GM18870 (cell line): ENCODE data around the gene UGCG.
A peak's percentile ranks its signal among the peaks of the same experiment; 100 is the strongest.
"Not testable (repeated sequence)": the region's sequence is repeated elsewhere in the genome, so short reads cannot be mapped to it uniquely, and the experiment has no call there.

Experiments
- ATAC-seq: cut with Tn5 transposase; IDR thresholded peaks from one replicate; pipeline ENCODE4 v1.9.1; 2021; ENCODE audit warnings: moderate library complexity; ENCODE audit not compliant: unreplicated experiment

The UGCG gene

DNA sequence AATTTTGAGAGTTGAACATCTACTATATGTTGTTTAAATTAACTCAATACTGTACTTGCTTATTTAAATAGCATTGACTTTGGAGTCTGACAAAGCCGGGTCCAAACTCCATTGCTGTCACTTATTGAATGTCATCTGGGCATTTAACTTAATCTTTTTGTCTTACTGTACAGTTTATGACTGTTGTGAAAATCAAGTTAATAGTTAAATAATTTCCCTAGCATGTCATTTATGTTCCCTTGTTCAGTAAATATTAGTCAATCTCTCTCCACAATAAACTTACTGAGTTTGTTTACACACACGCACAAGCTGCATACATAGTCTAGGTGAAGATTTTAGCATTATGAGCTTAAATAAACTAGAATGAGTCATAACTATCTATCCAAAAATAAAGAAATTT is 6.3 kb upstream of the UGCG start:
- ATAC-seq, result no peak

DNA sequence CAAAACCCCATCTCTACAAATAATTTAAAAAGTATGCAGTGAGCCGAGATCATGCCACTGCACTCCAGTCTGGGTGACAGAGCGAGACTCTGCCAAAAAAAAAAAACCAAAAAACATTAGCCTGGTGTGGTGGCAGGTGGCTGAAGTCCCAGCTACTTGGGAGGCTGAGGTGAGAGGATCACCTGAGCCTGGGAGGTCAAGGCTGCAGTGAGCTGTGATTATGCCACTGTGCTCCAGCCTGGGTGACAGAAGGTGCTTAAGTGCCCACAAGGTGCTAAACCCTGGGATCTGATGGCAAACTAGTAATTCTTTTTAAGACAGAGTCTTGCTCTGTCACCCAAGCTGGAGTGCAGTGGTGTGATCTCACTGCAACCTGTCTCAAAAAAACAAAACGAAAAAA is 5.7 kb upstream of the UGCG start:
- not testable (repeated sequence) for ATAC-seq

DNA sequence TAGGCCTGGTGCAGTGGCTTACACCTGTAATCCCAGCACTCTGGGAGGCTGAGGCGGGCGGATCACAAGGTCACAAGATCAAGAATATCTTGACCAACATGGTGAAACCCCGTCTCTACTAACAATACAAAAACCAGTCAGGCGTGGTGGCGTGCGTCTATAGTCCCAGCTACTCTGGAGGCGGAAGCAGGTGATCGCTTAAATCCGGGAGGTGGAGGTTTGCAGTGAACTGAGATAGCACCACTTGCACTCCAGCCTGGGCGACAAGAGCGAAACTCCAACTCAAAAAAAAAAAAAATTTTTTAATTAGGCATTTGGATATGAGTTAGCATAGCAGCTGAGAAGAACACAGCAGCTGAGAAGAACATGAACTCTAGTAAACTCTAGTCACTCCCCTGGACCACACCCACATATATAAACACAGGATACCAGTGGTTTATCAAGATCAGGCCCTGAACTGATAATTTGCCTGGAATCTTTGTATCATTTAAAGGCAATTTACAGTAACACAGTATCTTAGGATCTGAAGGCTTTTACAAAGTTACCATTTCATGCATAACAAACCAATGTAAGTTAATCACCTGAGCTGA is 4.6 kb upstream of the UGCG start:
- no peak for ATAC-seq

DNA sequence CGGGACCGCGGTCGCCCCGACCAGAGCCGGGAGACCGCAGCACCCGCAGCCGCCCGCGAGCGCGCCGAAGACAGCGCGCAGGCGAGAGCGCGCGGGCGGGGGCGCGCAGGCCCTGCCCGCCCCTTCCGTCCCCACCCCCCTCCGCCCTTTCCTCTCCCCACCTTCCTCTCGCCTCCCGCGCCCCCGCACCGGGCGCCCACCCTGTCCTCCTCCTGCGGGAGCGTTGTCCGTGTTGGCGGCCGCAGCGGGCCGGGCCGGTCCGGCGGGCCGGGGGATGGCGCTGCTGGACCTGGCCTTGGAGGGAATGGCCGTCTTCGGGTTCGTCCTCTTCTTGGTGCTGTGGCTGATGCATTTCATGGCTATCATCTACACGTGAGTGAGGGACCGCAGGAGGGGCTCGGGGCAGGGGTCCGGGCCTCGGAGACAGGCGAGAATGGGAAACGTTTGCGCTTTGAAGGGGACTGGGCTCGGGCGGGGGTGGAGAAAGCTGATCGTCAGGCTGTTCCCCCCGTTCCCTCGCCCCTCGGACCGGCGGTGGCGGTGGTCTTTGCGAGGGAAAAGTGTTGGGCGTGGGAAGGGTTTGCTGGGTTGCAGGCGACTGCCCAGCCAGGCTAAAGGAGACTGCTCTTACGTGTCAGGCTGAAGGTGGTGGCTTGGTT is 457 bp downstream of the UGCG start:
- peak; percentile 7 for ATAC-seq

DNA sequence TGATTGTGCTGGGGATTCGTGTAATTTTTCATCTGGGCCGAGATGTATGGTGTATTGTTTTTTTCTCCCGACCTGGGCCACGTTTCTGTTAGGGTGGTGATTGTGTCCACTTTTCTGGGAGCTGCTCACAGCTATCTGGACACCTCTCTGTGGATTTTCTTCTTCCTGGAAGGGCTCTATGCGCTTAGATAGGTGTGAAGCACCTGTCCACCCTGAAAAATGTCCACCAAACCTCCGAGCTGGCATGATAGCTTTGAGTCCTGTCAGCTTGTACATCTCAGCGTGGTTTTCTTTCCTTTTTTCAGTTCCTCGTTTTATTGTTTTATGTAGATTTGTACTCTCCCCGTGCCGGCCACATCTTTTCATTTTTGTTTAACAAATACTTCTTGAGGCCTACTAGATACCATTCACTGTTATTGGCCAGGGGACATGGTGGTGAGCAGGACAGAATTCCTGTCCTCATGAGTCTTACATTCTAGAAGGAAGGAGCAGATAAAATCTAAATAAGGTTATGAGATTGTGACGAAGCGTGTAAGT is 1.1 kb downstream of the UGCG start:
- peak; percentile 46 for ATAC-seq

DNA sequence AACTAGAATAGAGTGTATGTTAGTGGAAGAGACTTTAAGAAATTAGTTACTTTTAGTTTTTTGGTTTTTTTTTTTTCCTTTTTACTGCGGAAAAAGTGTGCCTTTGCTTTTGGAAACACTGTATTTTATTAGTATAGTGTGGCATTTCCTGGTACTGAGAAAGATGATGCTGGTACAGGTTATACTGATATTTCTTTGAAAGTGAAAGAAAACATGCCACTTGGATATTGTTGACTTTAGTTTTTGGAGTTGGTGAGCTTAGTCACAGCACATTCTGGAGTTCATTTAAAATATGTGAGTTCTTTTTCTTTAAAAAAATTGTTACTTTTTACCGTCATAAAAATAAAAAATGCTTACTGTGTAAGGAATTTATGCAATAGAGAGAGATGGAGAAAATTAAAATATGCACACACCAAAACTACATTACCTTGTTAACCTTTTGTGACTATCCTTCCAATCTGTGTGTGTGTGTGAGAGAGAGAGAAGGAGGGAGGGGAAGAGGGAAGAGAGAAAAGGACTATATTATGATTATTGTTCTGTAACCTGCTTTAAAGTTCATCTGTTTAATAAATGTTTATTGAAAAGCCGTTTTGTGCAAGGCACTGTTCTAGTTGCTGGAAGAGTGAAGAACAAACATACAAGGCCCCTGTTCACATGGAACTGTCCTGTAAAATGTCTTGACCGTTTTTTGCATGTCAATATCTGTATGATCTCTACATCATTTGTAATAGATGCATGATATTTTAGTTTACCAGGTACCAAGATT is 1.9 kb downstream of the UGCG start:
- ATAC-seq, result no peak

DNA sequence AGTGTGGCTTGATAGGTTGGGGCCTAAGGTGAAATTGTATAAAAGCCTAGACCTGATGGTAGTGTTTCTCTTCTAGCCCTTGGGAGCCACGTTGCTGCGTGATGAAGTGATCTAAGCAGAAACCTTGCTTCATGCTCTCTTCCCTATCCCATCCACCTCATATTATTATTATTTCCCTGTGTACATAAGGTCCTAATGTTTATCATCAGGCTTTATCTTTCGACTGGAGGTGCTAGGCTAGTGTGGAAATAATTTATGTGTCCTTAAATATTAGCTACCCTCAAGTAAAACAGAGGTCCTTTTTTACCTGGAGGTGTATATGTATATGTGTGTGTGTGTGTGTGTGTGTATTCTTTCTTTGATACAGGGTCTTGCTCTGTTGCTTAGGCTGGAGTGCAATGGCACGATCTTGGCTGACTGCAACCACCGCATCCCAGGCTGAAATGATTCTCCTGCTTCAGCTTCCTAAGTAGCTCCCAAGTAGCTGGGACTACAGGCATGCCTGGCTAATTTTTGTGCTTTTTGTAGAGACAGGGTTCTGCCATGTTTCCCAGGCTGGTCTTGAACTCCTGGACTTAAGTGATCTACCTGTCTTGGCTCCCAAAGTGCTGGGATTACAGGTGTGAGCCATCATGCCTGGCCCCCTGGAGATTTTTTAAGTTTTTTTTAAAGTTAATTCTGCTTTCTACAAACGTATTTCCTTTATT is 3.7 kb downstream of the UGCG start:
- no peak for ATAC-seq

DNA sequence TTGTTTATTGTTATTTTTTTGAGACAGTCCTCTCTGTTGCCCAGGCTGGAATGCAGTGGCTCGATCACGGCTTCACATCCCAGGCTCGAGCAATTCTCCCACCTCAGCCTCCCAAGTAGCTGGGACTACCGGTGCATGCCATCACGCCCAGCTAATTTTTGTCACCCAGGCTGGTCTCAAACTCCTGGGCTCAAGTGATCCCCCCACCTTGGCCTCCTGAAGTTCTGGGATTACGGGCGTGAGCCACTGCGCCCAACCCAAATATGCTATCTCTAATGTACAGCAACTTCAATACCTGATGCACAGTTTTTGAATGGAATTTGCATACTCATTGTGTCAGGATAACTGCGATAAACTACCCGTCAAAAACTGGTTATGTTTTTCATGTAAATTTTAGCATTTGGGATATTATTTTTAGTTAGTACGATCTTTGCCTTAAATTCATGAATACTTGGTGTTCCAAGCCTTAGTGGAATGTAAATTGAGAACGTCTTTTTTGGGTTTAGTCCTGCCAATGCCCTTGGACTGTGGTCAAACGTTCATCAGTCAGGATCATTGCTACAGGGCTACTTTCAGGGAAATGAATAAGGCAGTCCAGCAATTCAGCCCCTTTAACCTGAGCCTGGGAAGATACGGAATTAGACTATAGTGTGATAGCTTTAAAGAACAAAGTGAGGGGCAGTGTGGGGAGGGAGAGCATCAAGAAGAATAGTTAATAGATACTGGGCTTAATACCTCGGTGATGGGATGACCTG is 4.4 kb downstream of the UGCG start:
- ATAC-seq, result no peak

DNA sequence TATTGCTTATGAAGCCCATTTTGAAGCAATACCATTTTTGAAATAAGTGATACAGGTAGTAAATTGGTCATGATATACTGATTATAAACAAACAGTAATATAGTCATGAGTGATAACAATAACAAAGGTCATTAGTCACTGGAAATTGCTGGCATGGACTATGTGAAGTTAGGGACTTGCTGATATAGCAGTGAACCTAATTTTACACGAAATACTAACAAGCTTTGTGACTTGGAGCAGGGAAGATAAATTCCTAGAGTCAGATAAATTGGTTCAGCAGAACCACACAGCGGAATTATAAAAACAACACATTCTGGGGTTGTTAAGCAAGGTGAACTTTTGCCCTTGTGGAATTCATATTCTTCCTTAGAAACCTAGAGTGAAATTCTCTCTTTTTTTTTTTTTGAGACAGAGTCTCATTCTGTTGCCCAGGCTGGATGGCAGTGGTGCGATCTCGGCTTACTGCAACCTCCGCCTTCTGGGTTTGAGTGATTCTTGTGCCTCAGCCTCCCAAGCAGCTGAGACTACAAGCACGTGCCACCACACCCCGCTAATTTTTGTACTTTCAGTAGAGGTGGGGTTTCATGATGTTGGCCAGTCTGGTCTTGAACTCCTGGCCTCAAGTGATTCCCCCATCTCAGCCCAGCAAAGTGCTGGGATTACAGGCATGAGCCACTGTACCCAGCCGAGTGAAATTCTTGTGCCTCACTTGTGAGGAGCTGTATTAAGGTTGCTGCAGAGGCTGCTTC is 6.0 kb downstream of the UGCG start:
- no peak for ATAC-seq

DNA sequence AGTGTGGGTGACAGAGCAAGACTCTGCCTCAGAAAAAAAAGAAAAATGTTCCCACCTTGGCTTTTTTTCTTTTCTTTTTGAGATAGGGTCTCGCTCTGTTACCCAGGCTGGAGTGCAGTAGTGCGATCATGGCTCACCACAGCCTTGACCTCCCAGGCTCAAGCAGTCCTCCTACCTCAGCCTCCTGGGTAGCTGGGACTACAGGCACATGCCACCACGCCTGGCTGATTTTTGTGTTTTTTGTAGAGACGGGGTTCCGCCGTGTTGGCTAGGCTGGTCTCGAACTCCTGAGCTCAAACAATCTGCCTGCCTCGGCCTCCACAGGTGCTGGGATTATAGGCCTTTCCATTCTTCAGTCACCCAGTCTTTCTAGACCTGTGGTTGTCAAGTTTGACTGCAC is 6.9 kb downstream of the UGCG start:
- not testable (repeated sequence) for ATAC-seq

DNA sequence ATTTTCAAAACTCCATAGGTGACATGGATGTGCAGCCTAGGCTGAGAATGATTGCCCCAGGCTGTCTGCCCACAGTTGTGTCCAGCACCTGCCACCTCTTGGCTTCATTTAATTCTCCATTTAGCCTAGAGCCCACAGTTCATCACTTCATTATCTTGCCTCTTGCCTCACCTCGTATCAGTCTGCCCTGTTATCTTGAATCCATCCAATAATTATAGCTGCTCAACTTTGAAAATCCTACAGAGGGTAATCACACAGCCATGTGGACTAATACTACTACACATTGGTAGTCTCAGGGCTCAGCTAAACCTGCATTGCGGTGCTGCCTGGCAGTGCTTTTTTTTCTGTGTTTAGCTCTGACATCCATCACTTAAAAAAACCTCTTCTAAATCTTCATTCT is 7.4 kb downstream of the UGCG start:
- ATAC-seq, result no peak

DNA sequence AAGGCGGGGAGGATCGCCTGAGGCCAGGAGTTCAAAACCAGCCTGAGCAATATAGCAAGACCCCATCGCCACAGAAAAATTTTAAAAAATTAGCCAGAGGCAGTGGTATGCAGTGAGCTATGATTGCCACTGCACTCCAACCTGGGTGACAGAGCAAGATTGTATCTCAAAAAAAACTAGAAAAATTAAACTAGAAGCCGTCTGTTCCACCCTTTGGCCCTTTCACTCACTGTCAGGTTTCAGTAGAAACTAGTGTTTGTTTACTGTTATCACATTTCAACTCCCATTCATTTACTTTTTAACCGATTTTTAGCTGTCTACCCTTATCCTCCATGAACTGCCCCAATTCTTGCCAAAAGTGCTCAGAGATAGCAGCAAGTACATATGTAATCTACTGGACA is 8.3 kb downstream of the UGCG start:
- ATAC-seq, result no peak

DNA sequence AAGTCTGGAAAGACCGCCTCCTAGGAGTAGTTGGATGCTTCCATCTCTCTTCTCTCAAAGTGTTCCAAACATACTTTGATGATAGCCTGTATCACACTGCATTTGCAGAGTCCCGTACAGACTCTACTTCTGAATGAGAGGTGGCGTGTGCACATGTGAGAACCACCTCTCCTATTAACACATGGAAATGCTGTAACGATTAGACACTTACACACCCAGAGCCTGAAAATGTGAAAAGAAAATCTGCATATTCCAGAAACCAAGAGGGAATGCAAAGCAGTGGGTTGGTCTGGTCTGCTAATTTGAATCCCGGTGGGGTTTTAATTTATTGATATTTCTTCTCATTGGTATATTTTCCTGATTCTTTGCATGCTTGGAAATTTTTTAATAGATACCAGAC is 10.5 kb downstream of the UGCG start:
- no peak for ATAC-seq

DNA sequence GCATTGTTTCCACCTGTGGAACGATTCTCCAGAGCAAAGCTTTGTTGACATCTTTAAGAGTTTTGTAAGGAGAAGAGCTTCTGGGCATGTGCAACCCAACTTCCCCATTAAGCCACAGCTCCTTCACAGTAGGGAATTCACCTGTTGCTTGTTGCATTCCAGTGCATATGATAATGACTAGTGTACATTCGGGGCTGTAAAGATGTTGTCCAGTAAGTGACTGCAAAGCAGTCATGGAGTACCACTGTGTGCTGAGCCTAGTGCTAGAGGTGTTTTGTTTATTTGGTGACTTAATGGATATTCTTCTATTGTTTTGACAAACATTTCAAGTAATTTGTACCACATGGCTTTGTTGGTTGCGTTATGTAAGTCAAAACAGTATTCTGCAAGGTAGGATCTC is 12.8 kb downstream of the UGCG start:
- ATAC-seq, result no peak

DNA sequence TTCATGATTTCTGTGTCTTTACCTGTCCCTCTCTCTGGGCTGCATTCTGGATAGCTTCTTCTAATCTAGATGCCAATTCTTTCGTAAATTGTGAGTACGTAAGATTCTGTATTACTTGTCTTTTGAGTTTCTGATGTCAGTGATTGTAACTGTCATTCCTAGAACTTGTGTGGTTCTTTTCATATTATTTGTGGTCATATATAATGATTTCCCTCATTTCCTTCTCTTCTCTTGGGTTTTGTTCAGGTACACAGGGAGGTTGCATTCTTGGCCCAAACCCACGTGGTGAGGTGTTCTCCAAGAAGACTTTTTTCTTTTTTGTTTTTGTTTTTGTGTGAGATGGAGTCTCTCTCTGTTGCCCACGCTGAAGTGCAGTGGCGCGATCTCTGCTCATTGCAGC is 13.8 kb downstream of the UGCG start:
- no peak for ATAC-seq

DNA sequence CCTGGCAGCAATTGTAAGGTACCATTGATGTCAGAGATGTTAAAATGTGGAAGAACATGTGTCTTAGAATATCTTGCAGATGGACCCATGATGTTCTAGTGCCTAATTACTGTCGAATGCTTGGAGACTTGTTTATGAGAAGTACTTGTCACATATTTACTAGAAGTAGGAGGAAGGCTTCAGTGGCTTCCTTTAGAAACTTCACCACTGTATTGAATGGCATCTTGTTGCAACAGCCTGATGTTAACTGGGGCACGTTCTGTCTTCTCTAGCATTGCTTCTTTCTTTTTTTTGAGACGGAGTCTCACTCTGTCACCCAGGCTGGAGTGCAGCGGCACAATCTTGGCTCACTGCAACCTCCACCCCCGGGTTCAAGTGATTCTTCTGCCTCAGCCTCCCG is 16.5 kb downstream of the UGCG start:
- no peak for ATAC-seq

DNA sequence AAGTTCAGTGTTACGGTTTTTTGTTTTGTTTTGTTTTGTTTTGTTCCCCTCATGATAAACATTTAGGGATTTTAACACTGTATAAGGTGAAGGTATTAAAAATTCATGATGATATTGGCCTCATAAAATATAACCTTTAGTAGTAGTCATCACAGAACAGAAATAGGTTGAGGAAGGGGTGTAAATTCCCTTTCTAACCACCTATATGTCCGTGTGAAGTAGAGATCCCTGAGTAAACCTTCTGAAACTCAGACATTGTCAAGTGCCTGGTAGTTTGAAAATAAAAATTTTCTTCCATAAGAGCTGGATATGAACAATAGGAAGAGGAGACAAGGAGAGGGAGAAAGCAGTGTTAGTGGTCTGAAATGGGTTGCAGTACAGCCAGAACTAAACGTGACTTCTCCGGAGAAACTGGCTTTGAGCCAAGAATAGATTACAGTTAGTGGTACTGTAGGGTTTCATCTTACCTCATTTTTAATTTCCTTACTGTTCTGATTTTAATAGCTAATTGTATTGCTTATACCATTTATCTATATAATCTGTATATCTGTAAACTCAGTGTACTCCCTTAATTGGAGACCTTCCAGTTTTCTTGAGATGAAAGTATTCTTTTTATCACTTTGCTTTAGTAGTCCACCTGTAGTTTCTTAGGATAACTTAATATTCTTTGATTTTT is 18.3 kb downstream of the UGCG start:
- no peak for ATAC-seq

DNA sequence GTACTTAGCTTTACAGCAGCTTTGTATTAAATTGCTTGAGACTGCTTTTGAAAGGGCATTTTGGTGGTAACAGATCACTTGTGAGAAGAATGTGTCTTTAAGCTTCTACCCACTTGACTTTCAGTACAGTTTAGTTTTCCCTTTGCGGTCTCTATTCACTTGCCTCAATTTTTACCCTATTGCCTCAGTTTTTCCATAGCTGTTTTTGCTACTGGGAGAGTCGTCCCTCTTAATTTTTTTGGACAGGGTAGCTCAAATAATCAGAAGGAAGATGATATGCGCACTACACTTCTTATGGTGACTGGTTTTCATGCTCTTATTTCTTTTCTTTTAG is 18.8 kb downstream of the UGCG start:
- ATAC-seq, result no peak

DNA sequence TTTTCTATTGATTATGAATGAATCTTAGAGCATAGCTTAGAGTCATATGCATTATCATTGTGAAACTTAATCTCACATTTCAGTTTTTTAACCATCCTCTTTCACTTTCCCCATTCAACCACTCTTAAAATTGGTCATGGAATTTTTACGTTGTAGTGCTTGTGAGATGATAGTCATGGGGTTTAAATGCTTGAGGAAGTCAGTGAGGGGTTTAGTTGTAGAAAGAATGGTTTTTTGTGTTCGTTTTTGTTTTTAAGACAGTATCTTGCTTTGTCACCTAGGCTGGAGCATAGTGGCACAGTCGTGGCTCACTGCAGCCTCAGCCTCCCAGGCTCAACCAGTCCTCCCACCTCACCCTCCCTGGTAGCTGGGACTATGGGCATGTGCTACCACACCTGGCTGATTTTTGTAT is 19.6 kb downstream of the UGCG start:
- peak; percentile 75 for ATAC-seq

DNA sequence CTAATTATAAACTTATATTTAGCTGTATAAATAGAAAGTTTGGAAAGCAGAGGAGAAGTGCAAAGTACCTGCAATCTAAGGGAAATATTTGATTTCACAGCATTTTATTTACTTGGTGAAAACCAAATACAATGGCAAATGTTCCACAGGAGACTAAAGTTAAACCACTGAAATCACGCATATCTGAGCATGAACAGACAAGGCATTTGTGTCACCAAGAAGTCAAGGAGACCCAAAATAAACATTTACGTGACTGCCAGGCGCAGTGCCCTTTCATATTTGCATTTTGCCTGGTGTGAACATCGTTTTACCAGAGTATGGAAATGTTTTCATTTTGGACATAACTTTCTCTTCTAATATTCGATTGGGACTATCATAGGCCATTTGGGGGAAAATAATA is 20.6 kb downstream of the UGCG start:
- ATAC-seq, result no peak
